ENCODE measurements around the gene FBP2.

Gene FBP2

DNA sequence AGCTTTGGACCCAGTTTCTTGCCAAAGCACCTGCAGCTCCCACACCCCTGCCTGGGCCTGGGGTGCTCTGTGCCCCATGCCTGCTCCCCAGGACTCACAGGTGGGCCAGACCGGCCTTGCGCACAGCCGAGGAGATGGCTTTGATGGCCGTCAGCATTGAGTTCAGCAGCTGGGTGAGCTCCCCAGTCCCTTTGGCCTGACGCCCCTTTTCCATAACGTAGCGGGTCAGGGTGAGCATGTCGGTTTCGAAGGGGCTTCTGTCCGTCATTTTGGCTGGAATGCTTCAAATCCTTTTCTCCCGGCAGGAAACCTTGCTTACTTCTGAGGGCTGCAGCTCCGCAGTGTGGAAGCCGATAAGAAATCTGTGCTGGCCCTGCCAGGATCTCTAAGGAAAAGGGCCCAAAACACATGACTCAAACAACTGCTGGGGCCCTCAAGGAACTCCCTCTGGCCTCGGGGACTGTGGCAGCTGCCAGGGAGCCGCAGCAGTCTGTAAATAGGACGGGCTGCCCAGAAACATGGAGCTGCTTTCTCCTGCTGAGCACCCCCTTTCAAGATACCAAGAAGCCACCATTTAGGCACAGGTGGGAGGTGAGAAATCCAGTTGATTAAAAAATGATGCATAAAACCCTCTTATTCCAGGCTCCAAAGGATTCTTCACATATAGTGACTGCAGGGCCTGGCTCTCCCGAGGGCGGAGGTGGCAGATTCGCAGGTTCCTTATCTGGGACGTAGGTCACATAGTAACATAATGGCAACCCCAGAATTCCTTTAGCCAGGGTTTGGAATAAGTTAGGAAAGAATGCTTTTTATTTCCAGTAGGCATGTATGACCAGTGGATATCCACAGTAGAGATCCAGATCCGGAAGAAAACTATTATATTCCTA is at the start of gene FBP2:
TSS of gene FBP2 (minus strand) at position 366 of the 887 bp plus-strand sequence. CDS start at position 268, 98 bp downstream.
- no peak for DNase-seq (ENCODE audit: low read depth in 2 of 3, low spot score in 2 of 3)

DNA sequence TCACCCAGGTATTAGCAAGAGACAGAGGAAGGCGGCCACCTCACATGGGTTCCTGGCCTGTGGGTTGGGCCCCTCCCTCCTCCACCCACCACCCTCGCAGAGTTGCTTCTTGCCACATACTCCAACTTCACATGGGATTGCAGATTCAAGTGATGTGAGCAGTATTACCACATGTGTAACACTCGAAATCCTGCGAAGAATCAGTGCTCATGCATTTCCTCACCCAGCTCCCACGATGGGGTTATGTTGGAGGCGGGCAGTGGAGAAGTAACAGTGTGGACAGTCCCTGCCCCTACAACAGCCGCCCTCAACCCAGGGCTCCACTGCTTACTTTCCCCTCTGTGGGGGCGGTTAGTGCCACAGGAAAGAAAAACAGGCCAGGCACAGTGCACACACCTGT is 49.6 kb upstream of the FBP2 start:
- no peak for DNase-seq (ENCODE audit: low read depth in 2 of 3, low spot score in 2 of 3)

DNA sequence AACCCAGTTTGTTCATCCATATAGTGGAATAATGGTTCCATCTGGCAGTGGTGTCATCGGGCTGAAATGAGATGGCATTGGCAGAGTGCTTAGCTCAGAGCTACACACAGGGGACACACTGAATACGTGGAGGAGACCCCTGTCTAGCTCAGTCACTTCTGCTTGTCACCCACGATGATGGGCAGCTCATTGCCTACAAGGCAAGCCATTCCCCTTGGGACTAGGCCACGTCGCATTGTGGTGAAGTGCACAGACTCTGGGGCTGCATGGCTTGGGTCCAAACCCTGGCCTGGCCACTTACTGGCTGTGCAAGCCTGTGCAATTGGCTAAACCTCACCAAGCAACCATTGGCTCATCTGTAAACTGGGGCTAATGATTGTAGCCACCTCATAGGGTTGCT is 48.9 kb upstream of the FBP2 start:
- no peak for DNase-seq (ENCODE audit: low read depth in 2 of 3, low spot score in 2 of 3)

DNA sequence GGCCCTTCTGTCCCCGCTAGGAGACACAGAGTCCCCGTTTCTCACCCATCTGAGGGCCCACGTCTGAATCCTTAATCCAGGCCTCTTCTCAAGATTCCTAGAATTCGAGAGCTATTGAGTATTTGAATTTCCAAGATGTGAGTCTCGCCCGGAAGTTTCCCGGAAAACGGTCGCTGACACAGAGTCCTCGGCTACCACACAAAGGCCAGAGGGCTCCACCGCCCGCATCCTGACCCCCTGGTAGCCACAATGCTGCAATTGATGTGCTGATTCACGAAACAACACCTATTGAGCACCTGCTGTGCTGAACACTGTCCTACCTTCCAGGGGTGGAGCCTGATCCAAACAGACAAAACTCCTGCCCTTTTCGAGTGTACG is 46.4 kb upstream of the FBP2 start:
- no peak for DNase-seq (ENCODE audit: low read depth in 2 of 3, low spot score in 2 of 3)

DNA sequence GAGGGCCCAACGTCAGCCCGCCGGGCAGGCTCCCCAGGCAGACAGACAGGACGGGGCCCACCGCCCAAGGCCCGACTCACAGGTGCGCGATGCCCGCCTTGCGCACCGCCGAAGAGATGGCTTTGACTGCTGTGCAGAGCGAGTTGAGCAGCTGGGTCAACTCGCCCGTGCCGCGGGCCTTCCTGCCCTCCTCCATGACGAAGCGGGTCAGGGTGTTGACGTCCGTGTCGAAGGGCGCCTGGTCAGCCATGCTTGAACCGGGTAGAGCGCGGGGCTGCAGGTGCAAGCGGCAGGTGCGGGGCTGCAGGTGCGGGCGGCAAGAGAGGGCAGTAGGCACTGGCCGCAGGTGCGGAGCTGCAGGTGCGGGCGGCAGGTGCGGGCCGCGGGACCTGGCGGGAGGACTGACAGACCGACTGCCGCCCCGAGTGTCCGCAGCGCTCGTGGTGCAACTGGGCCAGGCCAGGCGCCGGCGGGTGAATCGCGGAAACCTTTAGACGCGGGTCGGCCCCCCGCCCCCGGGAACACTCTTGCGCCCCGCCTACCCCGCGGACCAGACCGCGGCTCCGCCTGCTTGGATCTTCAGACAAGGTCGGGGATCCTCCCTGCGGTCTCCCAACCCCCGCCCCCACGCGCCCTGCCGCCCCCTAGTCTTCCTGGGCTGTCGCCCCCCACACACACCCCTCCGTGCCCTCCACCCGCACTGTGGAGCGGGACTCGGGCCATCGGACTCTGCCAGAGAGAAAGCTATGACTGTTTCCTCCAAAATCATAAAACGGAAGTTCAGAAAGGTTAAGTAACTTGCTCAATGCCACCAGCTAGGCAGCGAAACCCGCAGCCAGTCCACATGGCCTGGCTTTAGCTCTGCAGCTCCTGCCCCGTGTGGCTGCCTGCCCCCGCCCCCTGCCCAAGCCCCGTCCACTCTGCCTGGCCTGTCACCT is 45.7 kb upstream of the FBP2 start, which contains the start of gene FBP1:
TSS of gene FBP1 (minus strand) at position 458 of the 938 bp plus-strand sequence. CDS start at position 250, 208 bp downstream.
- DNase-seq (ENCODE audit: low read depth in 2 of 3, low spot score in 2 of 3), result peak in 1 of 3 experiments; percentile 23

DNA sequence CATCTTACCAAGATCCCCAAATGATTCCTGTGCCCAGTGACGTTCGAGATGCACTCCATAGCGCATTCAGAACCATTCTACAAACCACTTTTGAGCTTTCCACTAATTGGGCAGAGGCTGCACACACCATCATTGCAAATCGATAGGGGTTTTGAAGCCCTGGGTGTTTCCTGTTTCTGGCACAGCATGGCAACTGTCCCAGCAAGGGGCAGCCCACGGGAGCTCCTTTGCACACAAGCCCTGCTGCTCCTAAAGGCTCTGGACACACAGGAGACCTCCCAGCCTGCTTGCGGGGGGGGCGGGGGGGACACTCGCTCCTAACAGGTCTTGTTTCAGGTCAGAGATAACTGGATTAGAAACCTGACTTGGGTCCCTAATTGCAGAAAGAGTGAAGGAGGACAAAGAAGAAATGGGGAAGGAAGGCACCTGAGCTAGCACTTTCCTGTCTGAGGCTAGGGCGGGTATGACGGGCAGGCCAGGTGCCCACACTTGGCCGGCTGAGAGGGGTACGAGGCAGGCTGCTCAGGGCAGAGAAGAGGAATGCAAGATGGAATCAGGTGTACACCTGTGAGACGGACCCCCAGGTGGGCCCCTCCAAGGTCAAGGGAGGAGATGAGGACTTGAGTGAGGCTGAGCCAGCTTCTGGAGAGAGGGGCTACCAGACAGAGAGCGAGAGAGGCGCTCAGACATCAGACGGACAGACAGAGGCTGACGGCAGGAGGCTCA is 44.9 kb upstream of the FBP2 start:
- no peak for DNase-seq (ENCODE audit: low read depth in 2 of 3, low spot score in 2 of 3)

DNA sequence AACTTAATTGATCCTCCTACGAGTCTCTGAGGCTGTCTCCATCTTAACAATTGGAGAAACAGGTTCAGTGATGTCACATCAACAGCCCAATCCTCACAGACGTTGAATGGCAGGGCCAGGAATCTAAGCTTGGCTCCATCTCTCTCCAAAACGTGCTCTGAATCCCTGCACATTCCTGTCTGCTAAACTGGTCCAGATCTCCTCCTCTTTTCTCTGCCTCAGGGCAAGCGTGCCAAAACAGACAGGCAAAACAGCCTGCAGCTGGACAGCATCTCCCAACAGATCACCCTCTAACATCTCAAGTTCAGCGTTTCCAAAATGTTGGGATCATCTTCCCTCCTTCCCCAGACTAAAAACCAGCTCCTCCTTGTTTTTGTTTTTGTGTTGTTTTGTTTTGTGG is 39.1 kb upstream of the FBP2 start:
- no peak for DNase-seq (ENCODE audit: low read depth in 2 of 3, low spot score in 2 of 3)

DNA sequence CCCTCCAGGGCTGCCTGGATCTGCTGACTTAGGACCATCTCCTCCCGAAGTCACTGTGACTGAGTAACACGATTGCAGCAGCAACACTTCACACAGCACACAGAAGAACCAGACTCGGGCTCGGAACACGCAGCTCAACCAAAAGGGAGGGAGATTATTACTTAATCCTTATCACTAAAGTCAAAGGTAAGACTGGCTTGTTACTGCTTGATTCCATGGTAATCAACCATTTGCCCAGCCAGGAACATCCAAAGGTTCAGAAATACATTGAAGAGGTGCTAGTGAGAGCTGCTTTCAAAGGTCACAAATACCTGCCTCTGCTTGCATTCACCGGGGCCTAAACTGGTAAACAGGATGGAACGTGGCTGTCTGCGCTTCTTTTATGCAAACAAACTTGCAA is 38.0 kb upstream of the FBP2 start:
- DNase-seq (ENCODE audit: low read depth in 2 of 3, low spot score in 2 of 3), result no peak

DNA sequence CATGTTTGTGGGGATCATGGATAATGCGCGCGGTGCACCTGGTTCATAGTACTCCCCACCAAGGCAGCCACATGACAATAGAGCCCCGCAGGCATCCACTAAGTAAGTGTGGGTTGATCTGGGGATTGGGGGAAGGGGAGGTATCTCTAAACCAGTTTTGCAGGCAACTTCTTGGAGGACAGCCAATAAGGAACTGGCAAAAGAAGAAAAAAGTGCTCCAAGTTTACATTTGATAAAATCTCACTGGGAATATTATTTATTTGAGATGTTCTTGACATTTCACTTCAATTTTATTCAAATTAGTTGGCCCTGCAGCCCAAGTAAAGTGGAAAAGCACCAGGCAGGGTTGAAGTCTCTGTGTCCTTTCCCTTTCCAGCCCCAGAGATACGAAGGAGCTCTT is 37.2 kb upstream of the FBP2 start:
- DNase-seq (ENCODE audit: low read depth in 2 of 3, low spot score in 2 of 3), result no peak

DNA sequence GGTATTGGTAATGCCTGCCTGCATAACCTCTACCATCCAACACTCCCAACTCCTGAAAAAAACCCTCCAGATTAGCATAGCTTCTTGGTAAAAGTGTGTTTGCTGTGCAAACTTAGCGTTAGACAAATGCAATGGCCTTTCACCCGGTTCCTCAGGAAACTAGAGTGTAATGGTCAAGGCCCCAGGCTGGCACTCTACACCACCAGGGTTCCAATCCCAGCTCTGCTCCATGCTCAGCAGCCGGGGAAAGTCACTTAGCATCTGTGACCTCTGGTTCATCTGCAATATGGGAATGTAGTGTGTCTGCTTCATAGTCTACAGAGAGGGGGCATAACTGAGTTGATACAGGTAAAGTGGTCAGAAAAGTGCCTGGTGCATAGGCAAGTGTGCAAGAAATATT is 36.7 kb upstream of the FBP2 start:
- DNase-seq (ENCODE audit: low read depth in 2 of 3, low spot score in 2 of 3), result no peak

DNA sequence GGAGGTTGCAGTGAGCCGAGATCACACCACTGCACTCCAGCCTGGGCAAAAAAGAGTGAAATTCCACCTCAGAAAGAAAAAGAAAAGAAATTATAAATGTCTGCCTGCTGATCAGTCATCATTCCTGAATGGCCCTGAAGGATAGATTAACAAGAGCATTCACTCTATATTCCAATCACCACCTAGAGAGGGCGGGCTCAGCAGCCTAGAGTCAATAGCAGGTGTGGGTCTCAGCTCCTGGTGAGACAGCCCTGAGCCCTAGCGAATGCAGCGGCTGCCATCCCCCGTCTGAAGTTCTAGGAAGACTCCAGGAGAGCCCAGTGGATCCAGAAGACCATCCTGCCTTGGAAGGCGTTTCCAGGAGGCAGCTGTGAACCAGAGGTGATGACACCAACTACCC is 33.7 kb upstream of the FBP2 start:
- no peak for DNase-seq (ENCODE audit: low read depth in 2 of 3, low spot score in 2 of 3)

DNA sequence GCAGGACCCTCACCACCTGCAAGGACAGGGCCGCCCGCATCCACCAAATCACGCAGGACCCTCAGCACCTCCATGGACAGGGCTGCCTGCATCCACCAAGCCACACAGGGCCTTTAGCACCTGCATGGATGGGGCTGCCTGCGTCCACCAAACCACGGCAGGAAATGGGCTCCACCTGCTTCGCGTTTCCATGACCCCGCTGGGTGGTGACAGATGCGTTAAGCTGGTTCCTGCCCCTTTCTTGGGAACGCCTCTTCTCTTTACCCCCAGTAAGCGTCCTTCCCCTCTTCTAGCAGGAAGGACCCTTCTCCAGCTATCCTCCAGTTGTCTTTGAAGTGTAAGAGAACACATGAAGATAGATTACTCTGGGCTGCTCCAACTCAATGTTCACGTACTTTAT is 32.2 kb upstream of the FBP2 start:
- DNase-seq (ENCODE audit: low read depth in 2 of 3, low spot score in 2 of 3), result no peak

DNA sequence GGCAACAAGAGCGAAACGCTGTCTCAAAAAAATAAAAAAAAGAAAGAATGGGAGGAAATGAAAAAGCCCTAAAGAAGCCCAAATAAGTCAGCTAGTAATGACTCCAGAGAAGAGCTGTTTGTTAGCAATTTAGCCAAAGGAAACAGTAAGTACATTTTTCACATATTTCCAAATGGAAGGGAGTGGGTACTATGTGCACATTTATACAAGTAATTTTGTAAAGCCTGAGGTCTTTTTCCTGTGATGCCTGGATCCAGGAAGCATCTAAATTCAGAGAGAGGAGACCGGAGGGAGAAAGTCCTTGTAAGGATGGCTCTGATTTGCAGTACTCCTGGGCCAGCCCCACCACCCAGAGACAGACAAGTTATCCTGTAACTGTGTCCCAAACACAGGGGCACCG is 31.0 kb upstream of the FBP2 start:
- DNase-seq (ENCODE audit: low read depth in 2 of 3, low spot score in 2 of 3), result no peak

DNA sequence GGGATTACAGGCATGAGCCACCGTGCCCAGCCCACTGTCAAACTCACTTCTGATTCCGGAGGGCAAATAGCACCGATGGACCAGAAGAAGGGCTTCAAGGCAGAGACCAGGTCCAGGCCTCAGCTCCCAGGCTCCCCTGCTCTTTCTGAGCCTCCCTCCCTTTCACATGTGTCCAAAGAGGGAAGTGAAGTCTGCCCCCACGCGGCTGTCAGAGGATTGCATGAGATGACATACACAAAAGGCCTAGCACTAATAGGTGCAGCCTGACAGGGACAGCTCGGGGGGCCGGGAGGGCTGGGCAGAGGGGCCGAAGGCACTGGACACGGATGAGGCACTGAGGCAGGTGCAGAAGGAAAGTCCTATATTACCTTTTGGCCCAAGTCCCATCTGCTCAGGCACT is 29.6 kb upstream of the FBP2 start:
- no peak for DNase-seq (ENCODE audit: low read depth in 2 of 3, low spot score in 2 of 3)

DNA sequence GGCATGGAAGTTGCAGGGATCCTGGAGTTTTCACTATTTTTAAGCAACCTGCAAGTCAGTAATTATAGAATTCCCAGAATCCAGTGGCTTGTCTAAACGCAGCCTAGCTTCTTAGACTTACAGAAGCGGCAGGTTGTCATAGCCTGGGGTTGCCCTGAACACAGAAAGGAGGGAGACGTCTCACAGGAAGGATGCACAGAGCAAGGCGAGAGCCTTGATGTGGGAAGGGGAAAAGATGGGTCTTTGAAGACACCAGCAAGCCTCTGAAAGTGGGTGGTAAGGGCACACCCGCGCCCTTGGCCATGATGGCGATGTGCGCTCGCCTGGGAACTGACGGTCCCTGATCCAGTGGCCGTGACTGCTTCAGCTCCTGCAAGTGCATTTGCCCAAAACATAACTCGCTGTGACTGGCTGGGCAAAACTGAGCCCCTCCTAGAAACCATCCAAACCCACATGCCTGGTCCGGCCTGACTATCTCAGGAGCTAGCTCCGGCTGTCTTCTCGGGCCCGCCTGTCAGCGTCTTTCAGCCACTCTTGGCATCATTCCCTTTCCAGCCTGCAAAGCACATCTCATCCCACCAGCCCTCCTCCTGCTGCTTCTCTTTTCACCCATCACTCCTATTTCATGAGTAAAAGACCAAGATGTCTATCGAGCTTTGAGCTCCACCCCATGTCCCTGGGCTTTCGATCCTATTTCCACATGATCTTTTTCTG is 28.6 kb upstream of the FBP2 start:
- DNase-seq (ENCODE audit: low read depth in 2 of 3, low spot score in 2 of 3), result no peak

DNA sequence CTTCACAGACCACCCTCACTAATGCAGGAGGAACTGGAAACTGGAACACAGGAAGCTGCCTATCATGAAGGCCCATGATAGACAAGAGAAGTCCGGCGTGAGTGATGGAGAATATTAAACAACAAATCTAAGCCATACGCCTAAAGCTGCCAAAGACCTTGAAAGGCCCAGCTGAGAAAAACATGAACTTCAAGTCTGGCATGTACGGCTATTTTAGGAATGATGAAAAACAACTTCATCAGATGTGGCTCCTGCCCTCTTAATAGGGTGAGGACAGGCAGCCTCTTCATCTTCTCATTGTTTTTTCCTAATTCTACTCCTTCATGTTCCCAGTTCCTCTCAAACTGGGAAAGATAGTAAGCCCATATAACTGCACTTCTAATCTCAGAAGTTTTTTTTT is 25.4 kb upstream of the FBP2 start:
- no peak for DNase-seq (ENCODE audit: low read depth in 2 of 3, low spot score in 2 of 3)

DNA sequence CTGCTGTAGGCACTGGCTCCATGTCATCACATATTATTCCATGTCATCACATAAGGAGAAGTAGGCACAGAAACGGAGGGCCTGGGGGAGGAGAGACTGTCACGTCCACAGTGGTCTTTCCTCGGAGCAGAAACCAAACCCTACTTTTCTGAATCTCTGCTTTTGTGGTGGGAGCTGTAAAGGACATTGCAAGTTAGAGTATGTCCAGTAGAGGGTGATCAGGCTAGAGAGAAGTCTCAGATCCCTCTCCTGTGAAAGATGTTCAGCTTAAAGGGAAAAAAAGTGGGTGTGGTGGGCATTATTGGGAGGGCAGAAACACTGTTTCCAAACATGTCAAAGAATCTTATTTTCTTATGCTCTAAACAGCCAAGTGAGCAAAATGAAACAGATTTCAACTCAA is 19.4 kb upstream of the FBP2 start:
- DNase-seq (ENCODE audit: low read depth in 2 of 3, low spot score in 2 of 3), result no peak

DNA sequence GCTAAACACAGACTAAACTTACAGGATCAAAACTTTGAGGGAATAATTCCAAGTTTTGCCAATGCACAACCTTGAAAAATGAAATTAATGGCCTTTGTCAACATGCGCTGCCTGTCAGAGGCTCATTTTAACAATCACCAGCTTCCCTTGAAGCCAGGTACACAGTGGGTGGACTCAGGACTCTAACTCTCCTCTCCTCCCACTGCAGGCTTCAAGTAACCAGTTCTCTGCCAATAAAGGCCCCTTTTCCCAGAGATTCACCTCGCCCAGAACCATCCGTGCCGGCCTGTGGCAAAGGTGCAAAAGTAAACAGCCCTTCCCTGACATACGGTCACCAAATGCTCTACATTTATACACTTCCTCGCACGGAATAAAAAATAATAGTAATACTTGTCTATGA is 18.4 kb upstream of the FBP2 start:
- DNase-seq (ENCODE audit: low read depth in 2 of 3, low spot score in 2 of 3), result no peak

DNA sequence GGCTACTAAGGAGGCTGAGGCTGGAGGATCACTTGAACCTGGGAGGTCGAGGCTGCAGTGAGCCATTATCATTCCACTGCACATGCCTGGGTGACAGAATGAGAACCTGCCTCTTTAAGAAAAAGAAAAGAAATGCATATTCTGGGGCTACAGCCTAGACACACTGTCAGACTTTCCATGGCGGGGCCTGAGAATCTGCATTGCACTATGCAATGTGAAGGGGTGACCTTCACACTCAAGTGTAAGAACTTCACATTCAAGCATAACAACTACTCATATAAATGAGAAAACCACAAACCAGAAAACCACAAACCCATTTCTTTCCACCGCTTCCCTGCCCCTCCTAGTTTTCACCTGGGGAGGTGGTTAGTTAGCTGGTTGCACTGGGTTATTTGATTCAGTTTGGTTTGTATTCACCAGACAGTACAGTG is 18.0 kb upstream of the FBP2 start:
- peak; percentile 9 to 38 (median 23) for DNase-seq (ENCODE audit: low read depth in 2 of 3, low spot score in 2 of 3)

DNA sequence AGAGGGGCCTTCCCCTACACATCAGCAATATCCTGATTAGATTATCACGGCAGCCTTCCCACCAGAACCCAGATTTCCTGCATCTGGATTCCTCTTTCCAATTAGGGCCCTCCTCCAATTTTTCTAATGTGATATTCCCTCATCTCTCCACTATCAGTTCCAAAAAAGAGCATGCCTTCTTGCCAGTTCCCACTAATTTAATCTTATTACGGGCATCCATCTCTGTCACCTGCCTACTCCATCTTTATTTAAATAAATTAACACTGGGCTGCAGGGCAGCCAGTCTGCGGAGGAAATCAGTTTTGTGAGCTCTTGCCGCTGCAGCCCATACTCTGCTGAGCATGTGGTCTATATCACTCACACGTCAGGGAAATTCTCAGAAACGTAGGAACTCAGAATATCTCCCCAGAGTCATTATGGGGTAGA is 16.6 kb upstream of the FBP2 start:
- DNase-seq (ENCODE audit: low read depth in 2 of 3, low spot score in 2 of 3), result no peak

DNA sequence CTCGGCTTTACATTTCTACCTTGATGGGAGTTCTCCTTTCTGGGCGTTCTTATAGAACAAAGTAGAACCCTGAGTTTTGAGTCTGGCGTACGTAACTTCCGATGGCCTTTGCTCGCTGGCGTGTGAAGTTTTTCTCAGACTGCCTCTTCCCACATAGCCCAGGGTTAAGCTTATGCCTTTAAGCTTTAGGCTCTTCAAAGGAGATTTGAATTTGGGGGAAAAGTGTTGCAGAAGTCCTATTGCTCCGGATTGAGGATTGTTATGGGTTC is 13.7 kb upstream of the FBP2 start:
- no peak for DNase-seq (ENCODE audit: low read depth in 2 of 3, low spot score in 2 of 3)
